ENCODE measurements around the gene STAG1. TPM values are rescaled to one million over a fixed set of nuclear protein-coding genes. Genes with fewer than 3 reads are reported as not detected.

The STAG1 gene
- total RNA-seq, 1 donor from 2014 or later: 44.7 TPM

- TF ChIP-seq POLR2AphosphoS5 (IDR thresholded peaks at IDR 0.05; ENCODE audit: insufficient read depth in 1 of 2, low read depth in 1 of 2) (no peak), POLR2A (IDR thresholded peaks at IDR 0.05) (no peak)
- TF ChIP-seq, protein P1, sequence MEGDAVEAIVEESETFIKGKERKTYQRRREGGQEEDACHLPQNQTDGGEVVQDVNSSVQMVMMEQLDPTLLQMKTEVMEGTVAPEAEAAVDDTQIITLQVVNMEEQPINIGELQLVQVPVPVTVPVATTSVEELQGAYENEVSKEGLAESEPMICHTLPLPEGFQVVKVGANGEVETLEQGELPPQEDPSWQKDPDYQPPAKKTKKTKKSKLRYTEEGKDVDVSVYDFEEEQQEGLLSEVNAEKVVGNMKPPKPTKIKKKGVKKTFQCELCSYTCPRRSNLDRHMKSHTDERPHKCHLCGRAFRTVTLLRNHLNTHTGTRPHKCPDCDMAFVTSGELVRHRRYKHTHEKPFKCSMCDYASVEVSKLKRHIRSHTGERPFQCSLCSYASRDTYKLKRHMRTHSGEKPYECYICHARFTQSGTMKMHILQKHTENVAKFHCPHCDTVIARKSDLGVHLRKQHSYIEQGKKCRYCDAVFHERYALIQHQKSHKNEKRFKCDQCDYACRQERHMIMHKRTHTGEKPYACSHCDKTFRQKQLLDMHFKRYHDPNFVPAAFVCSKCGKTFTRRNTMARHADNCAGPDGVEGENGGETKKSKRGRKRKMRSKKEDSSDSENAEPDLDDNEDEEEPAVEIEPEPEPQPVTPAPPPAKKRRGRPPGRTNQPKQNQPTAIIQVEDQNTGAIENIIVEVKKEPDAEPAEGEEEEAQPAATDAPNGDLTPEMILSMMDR (IDR thresholded peaks at IDR 0.05): no peak
- Histone ChIP-seq H3K27me3 (no peaks in the 10 kb centered on the region), H3K4me3 (no peak overlapping the region), H3K27ac (no peak overlapping the region), H3K4me1 (no peaks in the 10 kb centered on the region), H3K36me3 (no peaks in the 10 kb centered on the region), H3K9me3 (no peaks in the 10 kb centered on the region)
- DNase-seq (ENCODE audit: extremely low spot score in 2 of 2): no peak
- intact Hi-C loops (cut with DNase I): no loop called here
Measured at GRCh38 chr3:136505676-136506075, 246.5 kb downstream of the STAG1 start.

- Histone ChIP-seq H3K9me3 (no peaks in the 10 kb centered on the region), H3K4me1 (no peaks in the 10 kb centered on the region), H3K36me3 (no peaks in the 10 kb centered on the region), H3K27ac (no peak overlapping the region), H3K4me3 (no peak overlapping the region), H3K27me3 (no peaks in the 10 kb centered on the region)
- no peak for DNase-seq (ENCODE audit: extremely low spot score in 2 of 2)
- intact Hi-C loops (cut with DNase I): no loop called here
- TF ChIP-seq POLR2A (IDR thresholded peaks at IDR 0.05): no peak
- no peak for TF ChIP-seq POLR2AphosphoS5 (IDR thresholded peaks at IDR 0.05; ENCODE audit: insufficient read depth in 1 of 2, low read depth in 1 of 2)
- TF ChIP-seq, protein P1 (IDR thresholded peaks at IDR 0.05): no peak
Measured at GRCh38 chr3:136503056-136503455, 249.1 kb downstream of the STAG1 start.

- peaks cover 0 to under 1% of the 10 kb centered on the region in 2 donors for H3K36me3 ChIP-seq
- intact Hi-C loops (cut with DNase I): no loop called here
- H3K4me3 ChIP-seq: no peak overlapping the region
- no peak for DNase-seq (ENCODE audit: extremely low spot score in 2 of 2)
- H3K9me3 ChIP-seq: no peaks in the 10 kb centered on the region
- no peak overlapping the region for H3K27ac ChIP-seq
- H3K27me3 ChIP-seq: no peaks in the 10 kb centered on the region
- H3K4me1 ChIP-seq: no peaks in the 10 kb centered on the region
- TF ChIP-seq POLR2AphosphoS5 (IDR thresholded peaks at IDR 0.05; ENCODE audit: insufficient read depth in 1 of 2, low read depth in 1 of 2): no peak
- TF ChIP-seq, protein P1 (IDR thresholded peaks at IDR 0.05): no peak
- no peak for TF ChIP-seq POLR2A (IDR thresholded peaks at IDR 0.05)
Measured at GRCh38 chr3:136498919-136499447, 253.2 kb downstream of the STAG1 start.

DNA sequence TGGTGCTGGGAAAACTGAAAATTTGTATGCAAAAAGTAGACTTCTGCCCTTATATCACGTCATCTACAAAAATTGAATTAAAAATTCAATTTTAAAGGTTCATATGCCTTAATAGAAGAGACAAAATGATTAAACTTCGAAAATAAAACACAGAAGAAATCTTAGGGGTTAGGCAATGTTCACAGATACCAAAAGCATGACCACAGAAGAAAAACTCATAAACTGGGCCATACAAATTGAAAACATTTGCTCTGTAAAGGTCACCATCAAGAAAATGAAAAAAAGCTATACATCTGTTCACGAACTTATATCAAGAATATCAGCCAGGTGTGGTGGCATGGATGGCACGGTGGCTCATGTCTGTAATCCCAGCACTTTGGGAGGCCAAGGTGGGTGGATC is 257.0 kb downstream of the STAG1 start:
- H3K9me3 ChIP-seq: no peaks in the 10 kb centered on the region
- no peak overlapping the region for H3K27ac ChIP-seq
- TF ChIP-seq, protein P1 (IDR thresholded peaks at IDR 0.05): no peak
- intact Hi-C loops (cut with DNase I): no loop called here
- H3K27me3 ChIP-seq: no peaks in the 10 kb centered on the region
- H3K4me3 ChIP-seq: no peak overlapping the region
- H3K36me3 ChIP-seq: peaks cover 0 to 9% of the 10 kb centered on the region in 2 donors
- no peak for DNase-seq (ENCODE audit: extremely low spot score in 2 of 2)
- no peaks in the 10 kb centered on the region for H3K4me1 ChIP-seq

DNA sequence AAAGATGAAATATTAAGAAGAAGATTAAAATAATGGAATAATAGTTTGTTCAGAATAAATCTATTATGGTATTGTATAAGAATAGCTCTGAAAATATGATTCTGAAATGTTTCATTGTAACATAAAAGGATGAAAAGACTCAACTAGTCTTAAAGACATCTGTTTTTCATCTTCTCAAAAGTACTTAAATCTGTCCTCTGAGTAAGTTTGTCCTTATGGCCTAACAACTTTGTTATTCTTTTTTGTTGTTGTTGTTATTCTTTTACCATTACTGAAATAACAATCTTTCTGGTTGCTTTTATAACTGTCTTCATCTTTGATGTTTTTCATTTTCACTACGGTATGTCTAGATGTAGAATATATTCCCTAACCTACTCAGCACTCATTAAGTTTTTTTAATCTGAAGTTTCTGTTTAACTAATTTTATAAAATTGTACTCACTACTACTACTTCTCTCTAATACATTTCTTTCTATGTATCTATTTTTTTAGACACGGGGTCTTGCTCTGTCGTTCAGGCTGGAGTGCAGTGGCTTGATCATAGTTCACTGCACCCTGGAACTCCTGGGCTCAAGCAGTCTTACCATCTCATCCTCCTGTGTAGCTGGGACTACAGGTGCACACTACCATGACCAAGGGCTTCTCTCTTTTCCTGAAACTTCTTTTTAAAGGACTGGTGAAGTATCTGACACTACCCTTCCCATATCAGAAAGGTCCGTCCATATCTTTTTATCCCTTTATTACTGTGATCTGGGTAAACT is 261.4 kb downstream of the STAG1 start:
- intact Hi-C loops (cut with DNase I): no loop called here
- H3K4me3 ChIP-seq: no peak overlapping the region
- no peaks in the 10 kb centered on the region for H3K27me3 ChIP-seq
- peaks cover 0 to 11% of the 10 kb centered on the region in 2 donors for H3K36me3 ChIP-seq
- no peaks in the 10 kb centered on the region for H3K9me3 ChIP-seq
- no peaks in the 10 kb centered on the region for H3K4me1 ChIP-seq
- no peak overlapping the region for H3K27ac ChIP-seq
- TF ChIP-seq POLR2A (IDR thresholded peaks at IDR 0.05) (no peak), POLR2AphosphoS5 (IDR thresholded peaks at IDR 0.05; ENCODE audit: insufficient read depth in 1 of 2, low read depth in 1 of 2) (no peak)
- TF ChIP-seq, protein P1 (IDR thresholded peaks at IDR 0.05): no peak
- no peak for DNase-seq (ENCODE audit: extremely low spot score in 2 of 2)

All from vagina (tissue), 2 donors.